A549 (cell line): Measurements from ENCODE around the gene FBP2. TPM values are rescaled to one million over a fixed set of nuclear protein-coding genes. Genes with fewer than 3 reads are reported as not detected.

Source experiments
- ATAC-seq, 2 experiments: fragments of 200-7000 bp in 1 of 2; fragments of >200 bp in 1 of 2; cut with Nextera tagmentation in 1 of 2; cut with Tn5 transposase in 1 of 2; 3 replicates each; pipeline versions ENCODE4 v1.8.0 to v1.9.1; 2018 to 2020; ENCODE audit warnings: mild to moderate bottlenecking in 1 of 2, moderate library complexity in 1 of 2
- CTCF ChIA-PET: fragments of 300-600 bp; sonication (Branson Sonifier 250); formaldehyde crosslinking; extraction: SDS; loops from one replicate; lab custom pipeline; 2021; ENCODE audit warnings: antibody characterized with exemption, inconsistent platforms; lab: Yijun Ruan, JAX
- POLR2A ChIA-PET: fragments of 350-600 bp; formaldehyde crosslinking; extraction: SDS; loops from one replicate; lab custom pipeline; 2021; ENCODE audit warnings: antibody characterized with exemption, inconsistent platforms; lab: Yijun Ruan, JAX
- DNase-seq, 2 experiments: peaks; one replicate each; pipeline versions ENCODE4 v3.0.0 to v3.0.0-alpha.2; 2011 to 2016; ENCODE audit warnings: low read depth in 1 of 2, low spot score in 1 of 2
- FAIRE-seq: peaks from 2 replicates; lab custom pipeline; 2011; peaks lifted over from hg19 to GRCh38; lab: Jason Lieb, UNC
- H3K27ac ChIP-seq, 2 experiments: fragments of >200 bp; sonication (Bioruptor Twin); formaldehyde crosslinking; 3 replicates each; pipeline ENCODE4 v1.5.1; 2016 to 2017
- H3K4me1 ChIP-seq: fragments of >200 bp; sonication (Bioruptor Twin); formaldehyde crosslinking; 3 replicates; pipeline ENCODE4 v1.6.1; 2016
- H3K4me2 ChIP-seq: fragments of >200 bp; sonication (Bioruptor Twin); formaldehyde crosslinking; 3 replicates; pipeline ENCODE4 v1.6.1; 2016
- H3K4me3 ChIP-seq: fragments of >200 bp; sonication (Bioruptor Twin); formaldehyde crosslinking; 3 replicates; pipeline ENCODE4 v1.5.1; 2016
- H3K9me3 ChIP-seq: fragments of >200 bp; sonication (Bioruptor Twin); formaldehyde crosslinking; 3 replicates; pipeline ENCODE4 v1.6.1; 2016
- BCL3 ChIP-seq: fragments of >200 bp; sonication (Bioruptor Twin); formaldehyde crosslinking; IDR thresholded peaks from 3 replicates; pipeline ENCODE4 v1.6.1; 2016
- BHLHE40 ChIP-seq: IDR thresholded peaks from 2 replicates; pipeline ENCODE4 v1.6.1; 2012; ENCODE audit warnings: low read depth, low read length, inconsistent platforms
- CHD2 ChIP-seq: fragments of 150-350 bp; IDR thresholded peaks from 2 replicates; pipeline ENCODE4 v1.6.1; 2014; ENCODE audit warnings: low read length; ENCODE audit not compliant: partially characterized antibody
- CHD4 ChIP-seq: fragments of 200-600 bp; sonication (generic); IDR thresholded peaks from 2 replicates; pipeline ENCODE4 v1.6.1; 2016; ENCODE audit warnings: antibody characterized with exemption, mild to moderate bottlenecking, borderline replicate concordance
- EHMT2 ChIP-seq: fragments of 200-600 bp; sonication (generic); IDR thresholded peaks from 2 replicates; pipeline ENCODE4 v1.6.1; 2016; ENCODE audit warnings: antibody characterized with exemption, low read depth, mild to moderate bottlenecking, moderate library complexity
- FOSL2 ChIP-seq, 2 experiments: fragments of 450-650 bp in 1 of 2; fragments of >200 bp in 1 of 2; sonication (Bioruptor Twin) in 1 of 2; formaldehyde crosslinking; IDR thresholded peaks; 2 replicates each; pipeline versions ENCODE4 v1.5.0 to v1.6.1; 2016 to 2020; ENCODE audit warnings: mild to moderate bottlenecking in 1 of 2, moderate library complexity in 1 of 2
- GATA3 ChIP-seq: IDR thresholded peaks from 2 replicates; pipeline ENCODE4 v1.6.1; 2012; ENCODE audit warnings: borderline replicate concordance
- HEYL ChIP-seq: fragments of 250-450 bp; sonication (Bioruptor Pico); IDR thresholded peaks from 2 replicates; pipeline ENCODE4 v1.8.0; 2021; ENCODE audit warnings: mild to moderate bottlenecking, moderate library complexity
- MAFK ChIP-seq: fragments of 450-650 bp; IDR thresholded peaks from 2 replicates; pipeline ENCODE4 v1.6.1; 2014; ENCODE audit not compliant: partially characterized antibody
- MAZ ChIP-seq: fragments of 150-350 bp; IDR thresholded peaks from 2 replicates; pipeline ENCODE4 v1.6.1; 2014; ENCODE audit warnings: antibody characterized with exemption, low read depth, low read length, borderline replicate concordance
- MYC ChIP-seq: IDR thresholded peaks from 2 replicates; pipeline ENCODE4 v1.6.1; 2012; ENCODE audit warnings: mild to moderate bottlenecking, inconsistent platforms, low read length, improper control_type of control experiment, borderline replicate concordance
- NFE2L2 ChIP-seq: fragments of 150-350 bp; conservative IDR thresholded peaks from 2 replicates; pipeline ENCODE4 v1.6.1; 2014; ENCODE audit warnings: low read length
- NR3C1 ChIP-seq: fragments of >200 bp; sonication (Bioruptor Twin); formaldehyde crosslinking; IDR thresholded peaks from 3 replicates; pipeline ENCODE4 v1.6.1; 2017
- PHF8 ChIP-seq: fragments of 200-600 bp; sonication (generic); IDR thresholded peaks from 2 replicates; pipeline ENCODE4 v1.6.1; 2016; ENCODE audit warnings: low read depth, mild to moderate bottlenecking, antibody characterized with exemption, moderate library complexity, borderline replicate concordance
- POLR2A ChIP-seq: IDR thresholded peaks from 2 replicates; pipeline ENCODE4 v1.6.1; 2012; ENCODE audit warnings: mild to moderate bottlenecking, low read length
- POLR2AphosphoS2 ChIP-seq: conservative IDR thresholded peaks from 2 replicates; pipeline ENCODE4 v1.6.1; 2012; ENCODE audit warnings: low read length, improper control_type of control experiment, inconsistent platforms
- RAD21 ChIP-seq, 2 experiments: fragments of >200 bp in 1 of 2; sonication (Bioruptor Twin) in 1 of 2; formaldehyde crosslinking in 1 of 2; IDR thresholded peaks in 1 of 2; conservative IDR thresholded peaks in 1 of 2; 2 replicates in 1 of 2; 3 replicates in 1 of 2; pipeline ENCODE4 v1.6.1; 2012 to 2018; ENCODE audit warnings: inconsistent platforms in 1 of 2
- RNF2 ChIP-seq: fragments of 200-600 bp; sonication (generic); IDR thresholded peaks from 2 replicates; pipeline ENCODE4 v1.6.1; 2016; ENCODE audit warnings: low read depth, mild to moderate bottlenecking, antibody characterized with exemption, moderate library complexity, borderline replicate concordance
- SREBF2 ChIP-seq: fragments of 450-650 bp; IDR thresholded peaks from 2 replicates; pipeline ENCODE4 v1.6.1; 2014; ENCODE audit warnings: mild to moderate bottlenecking, moderate library complexity
- TP53 ChIP-seq: fragments of 250-450 bp; sonication (Bioruptor Pico); IDR thresholded peaks from 2 replicates; pipeline ENCODE4 v1.5.0; 2021; ENCODE audit warnings: mild to moderate bottlenecking, moderate library complexity
- ZC3H11A ChIP-seq: fragments of 450-650 bp; IDR thresholded peaks from 2 replicates; pipeline ENCODE4 v1.6.1; 2014; ENCODE audit warnings: antibody characterized with exemption, mild to moderate bottlenecking
- ZFP36 ChIP-seq: fragments of 450-650 bp; IDR thresholded peaks from 2 replicates; pipeline ENCODE4 v1.6.1; 2014; ENCODE audit warnings: borderline replicate concordance; ENCODE audit not compliant: partially characterized antibody
- WGBS: methylation state at CpG from one replicate; pipeline ENCODE4 v1.1.6; 2017; ENCODE audit errors: missing lambda C conversion rate; 5-methylcytosine and 5-hydroxymethylcytosine counted together
- polyA plus RNA-seq, 4 experiments: library from polyadenylated mRNA; depleted of rRNA in 3 of 4; stranded (reverse); fragments of >200 nt; fragmentation: RNase III in 1 of 4; extraction: RNeasy Plus Mini Kit Qiagen cat#74134 plus additional on column Dnase treatment in 1 of 4; gene quantifications; 2 replicates in 3 of 4; 3 replicates in 1 of 4; pipeline ENCODE4 v1.2.3, GENCODE V29; 2011 to 2017

Gene FBP2
- polyA plus RNA-seq, 2 of the 4 experiments (the other 2 are of a cell fraction) = not detected

- TF ChIP-seq MAFK (no peak), TP53 (CRISPR knock-in tag) (no peak), EHMT2 (no peak), ZC3H11A (no peak), ZFP36 (no peak)
Measured at GRCh38 chr9:94511955-94512265, 81.7 kb downstream of the FBP2 start (continued).

GRCh38 chr9:94511134-94511954 lies 82.3 kb downstream of the FBP2 start:
- 64% methylated on average over 6 of the region's 6 CpGs for WGBS
- DNase-seq (no peak), FAIRE-seq (no peak), ATAC-seq (no peak; a peak in 1 of 6 replicates)
- Histone ChIP-seq H3K4me2 (no peak overlapping the region), H3K27ac (no peak overlapping the region), H3K4me3 (no peak overlapping the region), H3K4me1 (0 out of 3 replicates have a peak, but pooled peaks cover 4% of the 10 kb centered on the region), H3K9me3 (no peaks in the 10 kb centered on the region)
- TF ChIP-seq PHF8 (no peak), MAFK (no peak), FOSL2 (IDR thresholded peaks at IDR 0.05) (no peak), FOSL2 (CRISPR knock-in tag; IDR thresholded peaks at IDR 0.05) (no peak), CHD4 (no peak), MYC (no peak), CHD2 (no peak), BHLHE40 (no peak), RNF2 (no peak), SREBF2 (no peak), BCL3 (no peak), POLR2AphosphoS2 (no peak), POLR2A (no peak), NFE2L2 (no peak), MAZ (no peak), HEYL (CRISPR knock-in tag) (no peak), RAD21 (conservative IDR thresholded peaks at IDR 0.05 in 1 of 2, IDR thresholded peaks at IDR 0.05 in 1 of 2) (no peak), GATA3 (no peak), NR3C1 (no peak)
- CTCF ChIA-PET = no interaction called here
- POLR2A ChIA-PET = interaction anchor here (0.6 kb wide), 2 partner anchors 11 to 43 kb away, joined by 3 read pairs; no protein-coding TSS in a partner anchor

Other genes with a start within 250 kb of the FBP2 start
- gene PCAT7, start 38.7 kb downstream of the FBP2 start, polyA plus RNA-seq (2011; rRNA removed) = 2.7 and 2.8 TPM in 2 replicates
- gene PCAT7, start 38.7 kb downstream of the FBP2 start, polyA plus RNA-seq (2017; fragmentation: RNase III; extraction: RNeasy Plus Mini Kit Qiagen cat#74134 plus additional on column Dnase treatment) = 2.0 to 2.3 TPM (median 2.1 TPM) in 3 replicates
- gene FBP1, start 45.7 kb upstream of the FBP2 start, polyA plus RNA-seq (2011; rRNA removed) = not detected in 2 replicates
- gene FBP1, start 45.7 kb upstream of the FBP2 start, polyA plus RNA-seq (2017; fragmentation: RNase III; extraction: RNeasy Plus Mini Kit Qiagen cat#74134 plus additional on column Dnase treatment) = 0.07 TPM in 1 of 3 replicates, not detected in the others
- gene AOPEP, start 132.9 kb upstream of the FBP2 start, polyA plus RNA-seq (2011; rRNA removed) = 229 and 266 TPM in 2 replicates
- 201 to 238 TPM (median 226 TPM) in 3 replicates for gene AOPEP, start 132.9 kb upstream of the FBP2 start, polyA plus RNA-seq (2017; fragmentation: RNase III; extraction: RNeasy Plus Mini Kit Qiagen cat#74134 plus additional on column Dnase treatment)